ENCODE measurements around the gene CXorf38.

GRCh38 chrX:40652664-40653063 is 5.3 kb upstream of the CXorf38 start:
- TF ChIP-seq CTCF (conservative IDR thresholded peaks at IDR 0.05) (no peak), ZFX (IDR thresholded peaks at IDR 0.05) (no peak)

All from C4-2B (cell line).